ENCODE measurements around the gene WDFY3.

DNA sequence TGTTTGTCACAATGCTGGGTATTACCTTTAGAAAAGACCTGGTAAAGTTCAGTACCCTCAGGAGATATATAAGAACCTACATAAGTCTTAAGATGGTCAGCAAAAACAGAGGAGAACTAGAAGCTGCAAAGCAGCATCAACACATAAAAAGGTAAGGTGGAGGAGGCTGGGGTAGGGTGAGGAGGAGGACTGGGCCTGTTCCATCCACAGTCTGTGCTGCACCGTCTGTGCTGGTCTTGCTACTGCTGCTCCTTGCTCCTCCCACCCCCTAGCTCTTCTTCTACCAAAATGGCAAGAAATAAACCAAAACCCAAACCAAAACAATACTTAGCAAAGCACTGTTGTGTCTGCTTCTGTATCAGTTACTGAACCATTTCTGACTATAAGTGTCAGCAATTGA is 281.4 kb downstream of the WDFY3 start:
- TF ChIP-seq, protein P1, sequence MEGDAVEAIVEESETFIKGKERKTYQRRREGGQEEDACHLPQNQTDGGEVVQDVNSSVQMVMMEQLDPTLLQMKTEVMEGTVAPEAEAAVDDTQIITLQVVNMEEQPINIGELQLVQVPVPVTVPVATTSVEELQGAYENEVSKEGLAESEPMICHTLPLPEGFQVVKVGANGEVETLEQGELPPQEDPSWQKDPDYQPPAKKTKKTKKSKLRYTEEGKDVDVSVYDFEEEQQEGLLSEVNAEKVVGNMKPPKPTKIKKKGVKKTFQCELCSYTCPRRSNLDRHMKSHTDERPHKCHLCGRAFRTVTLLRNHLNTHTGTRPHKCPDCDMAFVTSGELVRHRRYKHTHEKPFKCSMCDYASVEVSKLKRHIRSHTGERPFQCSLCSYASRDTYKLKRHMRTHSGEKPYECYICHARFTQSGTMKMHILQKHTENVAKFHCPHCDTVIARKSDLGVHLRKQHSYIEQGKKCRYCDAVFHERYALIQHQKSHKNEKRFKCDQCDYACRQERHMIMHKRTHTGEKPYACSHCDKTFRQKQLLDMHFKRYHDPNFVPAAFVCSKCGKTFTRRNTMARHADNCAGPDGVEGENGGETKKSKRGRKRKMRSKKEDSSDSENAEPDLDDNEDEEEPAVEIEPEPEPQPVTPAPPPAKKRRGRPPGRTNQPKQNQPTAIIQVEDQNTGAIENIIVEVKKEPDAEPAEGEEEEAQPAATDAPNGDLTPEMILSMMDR (conservative IDR thresholded peaks at IDR 0.05; ENCODE audit: low read length), result no peak
- no peak for TF ChIP-seq EZH2phosphoT487 (IDR thresholded peaks at IDR 0.05; ENCODE audit: borderline replicate concordance)
